ENCODE measurements around the gene YPEL1.

GRCh38 chr22:21663738-21664137 lies 71.9 kb downstream of the YPEL1 start:
- TF ChIP-seq POLR2A (IDR thresholded peaks at IDR 0.05) (no peak), CTCF (IDR thresholded peaks at IDR 0.05) (no peak), POLR2AphosphoS5 (IDR thresholded peaks at IDR 0.05) (no peak)
